ENCODE results near the gene OR14A16.

Gene OR14A16

GRCh38 chr1:247855911-247856310, 32.0 kb upstream of the OR14A16 start:
- H3K4me3 ChIP-seq (ENCODE audit: low read length): no peak overlapping the region
- TF ChIP-seq EZH2phosphoT487 (IDR thresholded peaks at IDR 0.05; ENCODE audit: low read length) (no peak), CTCF (IDR thresholded peaks at IDR 0.05; ENCODE audit: low read length) (no peak), EZH2 (optimal IDR thresholded peaks at IDR 0.05; ENCODE audit: low read depth, low read length) (no peak)
- H3K79me2 ChIP-seq (ENCODE audit: low read length): no peaks in the 10 kb centered on the region
- no peaks in the 10 kb centered on the region for H3F3A ChIP-seq (ENCODE audit: insufficient read depth, low read length)
- no peaks in the 10 kb centered on the region for H3K36me3 ChIP-seq (replicated peaks; ENCODE audit: insufficient read depth, low read length)
- no peaks in the 10 kb centered on the region for H3K9me3 ChIP-seq (replicated peaks; ENCODE audit: insufficient read depth, low read length)
- no peaks in the 10 kb centered on the region for H3K27me3 ChIP-seq (replicated peaks; ENCODE audit: insufficient read depth, low read length)
- H3K9me2 ChIP-seq (replicated peaks; ENCODE audit: insufficient read depth, low read length): no peaks in the 10 kb centered on the region
- H4K20me1 ChIP-seq (ENCODE audit: insufficient read depth, low read length): no peaks in the 10 kb centered on the region
- no peak overlapping the region for H3K27ac ChIP-seq (ENCODE audit: low read length)
- H3K4me2 ChIP-seq (ENCODE audit: low read depth, low read length): no peak overlapping the region
- H2AFZ ChIP-seq (ENCODE audit: low read length): no peak overlapping the region
- no peak for DNase-seq
- no peaks in the 10 kb centered on the region for H3K4me1 ChIP-seq (ENCODE audit: low read length)
- no peak overlapping the region for H3K9ac ChIP-seq (ENCODE audit: low read length)

GRCh38 chr1:247854899-247855545, 31.1 kb upstream of the OR14A16 start:
- Histone ChIP-seq H3K4me2 (ENCODE audit: low read depth, low read length) (no peak overlapping the region), H3K4me1 (ENCODE audit: low read length) (no peaks in the 10 kb centered on the region), H3K9me3 (replicated peaks; ENCODE audit: insufficient read depth, low read length) (no peaks in the 10 kb centered on the region), H2AFZ (ENCODE audit: low read length) (no peak overlapping the region), H3K36me3 (replicated peaks; ENCODE audit: insufficient read depth, low read length) (no peaks in the 10 kb centered on the region), H3K9me2 (replicated peaks; ENCODE audit: insufficient read depth, low read length) (no peaks in the 10 kb centered on the region), H3K27me3 (replicated peaks; ENCODE audit: insufficient read depth, low read length) (no peaks in the 10 kb centered on the region), H3F3A (ENCODE audit: insufficient read depth, low read length) (no peaks in the 10 kb centered on the region), H3K4me3 (ENCODE audit: low read length) (no peak overlapping the region), H3K9ac (ENCODE audit: low read length) (no peak overlapping the region), H3K79me2 (ENCODE audit: low read length) (no peaks in the 10 kb centered on the region), H4K20me1 (ENCODE audit: insufficient read depth, low read length) (no peaks in the 10 kb centered on the region), H3K27ac (ENCODE audit: low read length) (no peak overlapping the region)
- no peak for DNase-seq
- TF ChIP-seq CTCF (IDR thresholded peaks at IDR 0.05; ENCODE audit: low read length) (no peak), EZH2 (optimal IDR thresholded peaks at IDR 0.05; ENCODE audit: low read depth, low read length) (no peak), EZH2phosphoT487 (IDR thresholded peaks at IDR 0.05; ENCODE audit: low read length) (no peak)

- H3K4me2 ChIP-seq (ENCODE audit: low read depth, low read length): no peak overlapping the region
- no peaks in the 10 kb centered on the region for H3K27me3 ChIP-seq (replicated peaks; ENCODE audit: insufficient read depth, low read length)
- DNase-seq: no peak
- H2AFZ ChIP-seq (ENCODE audit: low read length): no peak overlapping the region
- H3K36me3 ChIP-seq (replicated peaks; ENCODE audit: insufficient read depth, low read length): no peaks in the 10 kb centered on the region
- no peak overlapping the region for H3K4me3 ChIP-seq (ENCODE audit: low read length)
- H3K4me1 ChIP-seq (ENCODE audit: low read length): no peaks in the 10 kb centered on the region
- H3K9me2 ChIP-seq (replicated peaks; ENCODE audit: insufficient read depth, low read length): no peaks in the 10 kb centered on the region
- no peaks in the 10 kb centered on the region for H3K79me2 ChIP-seq (ENCODE audit: low read length)
- no peaks in the 10 kb centered on the region for H3K9me3 ChIP-seq (replicated peaks; ENCODE audit: insufficient read depth, low read length)
- H3K9ac ChIP-seq (ENCODE audit: low read length): no peak overlapping the region
- H3F3A ChIP-seq (ENCODE audit: insufficient read depth, low read length): no peaks in the 10 kb centered on the region
- H4K20me1 ChIP-seq (ENCODE audit: insufficient read depth, low read length): no peaks in the 10 kb centered on the region
- no peak overlapping the region for H3K27ac ChIP-seq (ENCODE audit: low read length)
- TF ChIP-seq EZH2phosphoT487 (IDR thresholded peaks at IDR 0.05; ENCODE audit: low read length): no peak
- no peak for TF ChIP-seq EZH2 (optimal IDR thresholded peaks at IDR 0.05; ENCODE audit: low read depth, low read length)
- no peak for TF ChIP-seq CTCF (IDR thresholded peaks at IDR 0.05; ENCODE audit: low read length)
Observed at GRCh38 chr1:247849616-247850015, 25.7 kb upstream of the OR14A16 start.
